Smooth muscle cell (in vitro differentiated cells): ENCODE results near the gene TUBGCP6. TPM values are rescaled to one million over a fixed set of nuclear protein-coding genes. Genes with fewer than 3 reads are reported as not detected.
A peak's percentile ranks its signal among the peaks of the same experiment; 100 is the strongest.

Experiments
- DNase-seq: peaks from one replicate; lab custom pipeline; 2025; ENCODE audit not compliant: unreplicated experiment; lab: John Stamatoyannopoulos, UW
- H2AFZ ChIP-seq: fragments of 200-600 bp; sonication (generic); 2 replicates; pipeline ENCODE4 v1.6.0; 2016; ENCODE audit warnings: antibody characterized with exemption, low read depth, mild to moderate bottlenecking
- H3F3A ChIP-seq: fragments of 200-600 bp; sonication (generic); 2 replicates; pipeline ENCODE4 v1.6.0; 2017; ENCODE audit warnings: antibody characterized with exemption, low read depth
- H3K27ac ChIP-seq: fragments of 200-600 bp; sonication (generic); 2 replicates; pipeline ENCODE4 v1.5.1; 2016; ENCODE audit warnings: low read depth, mild to moderate bottlenecking
- H3K27me3 ChIP-seq: fragments of 200-600 bp; sonication (generic); 2 replicates; pipeline ENCODE4 v1.6.1; 2016; ENCODE audit warnings: low read depth, mild to moderate bottlenecking
- H3K36me3 ChIP-seq: fragments of 200-600 bp; sonication (generic); 2 replicates; pipeline ENCODE4 v1.5.1; 2016; ENCODE audit warnings: low read depth
- H3K4me1 ChIP-seq: fragments of 200-600 bp; sonication (generic); 2 replicates; pipeline ENCODE4 v1.5.1; 2016; ENCODE audit warnings: low read depth
- H3K4me2 ChIP-seq: fragments of 200-600 bp; sonication (generic); 2 replicates; pipeline ENCODE4 v1.6.0; 2016; ENCODE audit warnings: mild to moderate bottlenecking
- H3K4me3 ChIP-seq: fragments of 200-600 bp; sonication (generic); 2 replicates; pipeline ENCODE4 v1.5.1; 2016; ENCODE audit warnings: mild to moderate bottlenecking
- H3K79me2 ChIP-seq: fragments of 200-600 bp; sonication (generic); 2 replicates; pipeline ENCODE4 v1.6.0; 2016; ENCODE audit warnings: low read depth, mild to moderate bottlenecking
- H3K9ac ChIP-seq: fragments of 200-600 bp; sonication (generic); 2 replicates; pipeline ENCODE4 v1.6.0; 2016; ENCODE audit warnings: low read depth
- H3K9me3 ChIP-seq: fragments of 200-600 bp; sonication (generic); replicated peaks from 2 replicates; pipeline ENCODE4 v1.5.1; 2016; ENCODE audit warnings: low read depth
- H4K20me1 ChIP-seq: fragments of 200-600 bp; sonication (generic); 2 replicates; pipeline ENCODE4 v1.6.0; 2016; ENCODE audit warnings: low read depth
- CTCF ChIP-seq: fragments of 200-600 bp; sonication (generic); IDR thresholded peaks from 2 replicates; pipeline ENCODE4 v1.5.1; 2017; ENCODE audit warnings: borderline replicate concordance, mild to moderate bottlenecking, antibody characterized with exemption; ENCODE audit not compliant: insufficient read depth, poor library complexity, severe bottlenecking
- WGBS: methylation state at CpG from one replicate; pipeline ENCODE4 v1.1.7; 2016; ENCODE audit warnings: low lambda C conversion rate; 5-methylcytosine and 5-hydroxymethylcytosine counted together
- polyA plus RNA-seq: library from polyadenylated mRNA; unstranded; fragments of >200 nt; fragmentation: Nextera tagmentation; extraction: Ambion mirVana; gene quantifications from 2 replicates; pipeline ENCODE4 v1.2.1, GENCODE V29; 2016
- total RNA-seq: library from RNA; depleted of rRNA; stranded (reverse); fragments of >200 nt; gene quantifications from 2 replicates; pipeline ENCODE4 v1.2.3, GENCODE V29; 2014

The TUBGCP6 gene
- total and polyA plus RNA-seq, 2 experiments from 2014 or later, result 10.0 to 22.7 TPM

- peaks cover 95% of the 10 kb centered on the region for H4K20me1 ChIP-seq
- H3K79me2 ChIP-seq, result peaks cover 39% of the 10 kb centered on the region
- H3F3A ChIP-seq, result no peaks in the 10 kb centered on the region
- H3K27ac ChIP-seq, result no peak overlapping the region
- over 99% methylated on average over 9 of the region's 9 CpGs for WGBS
- no peaks in the 10 kb centered on the region for H3K36me3 ChIP-seq
- no peak for TF ChIP-seq CTCF
- no peaks in the 10 kb centered on the region for H3K9me3 ChIP-seq
- H3K27me3 ChIP-seq, result no peaks in the 10 kb centered on the region
- H2AFZ ChIP-seq, result no peak overlapping the region
- DNase-seq, result no peak
- no peak overlapping the region for H3K9ac ChIP-seq
- no peak overlapping the region for H3K4me2 ChIP-seq
- H3K4me1 ChIP-seq, result no peaks in the 10 kb centered on the region
- no peak overlapping the region for H3K4me3 ChIP-seq
Measured at GRCh38 chr22:50213263-50213662, 31.6 kb downstream of the TUBGCP6 start.

GRCh38 chr22:50211147-50211546 is 33.7 kb downstream of the TUBGCP6 start:
- Histone ChIP-seq H3K79me2 (peaks cover 39% of the 10 kb centered on the region), H3K9ac (no peak overlapping the region), H3K27ac (no peak overlapping the region), H3F3A (no peaks in the 10 kb centered on the region), H4K20me1 (peaks cover 99% of the 10 kb centered on the region), H3K9me3 (no peaks in the 10 kb centered on the region), H3K4me3 (no peak overlapping the region), H3K4me1 (no peaks in the 10 kb centered on the region), H3K4me2 (no peak overlapping the region), H2AFZ (no peak overlapping the region), H3K36me3 (no peaks in the 10 kb centered on the region), H3K27me3 (no peaks in the 10 kb centered on the region)
- 98% methylated on average over 14 of the region's 14 CpGs for WGBS
- TF ChIP-seq CTCF, result no peak
- no peak for DNase-seq

GRCh38 chr22:50210378-50211139 is 34.3 kb downstream of the TUBGCP6 start:
- Histone ChIP-seq H4K20me1 (peaks cover 99% of the 10 kb centered on the region), H3K9ac (no peak overlapping the region), H3K36me3 (no peaks in the 10 kb centered on the region), H2AFZ (no peak overlapping the region), H3K4me3 (no peak overlapping the region), H3F3A (no peaks in the 10 kb centered on the region), H3K4me2 (no peak overlapping the region), H3K9me3 (no peaks in the 10 kb centered on the region), H3K27me3 (no peaks in the 10 kb centered on the region), H3K27ac (no peak overlapping the region), H3K4me1 (no peaks in the 10 kb centered on the region), H3K79me2 (peaks cover 39% of the 10 kb centered on the region)
- no peak for TF ChIP-seq CTCF
- no peak for DNase-seq
- WGBS, result 96% methylated on average over 30 of the region's 32 CpGs

GRCh38 chr22:50209893-50210292 is 34.9 kb downstream of the TUBGCP6 start:
- Histone ChIP-seq H3K4me3 (no peak overlapping the region), H2AFZ (no peak overlapping the region), H3K9ac (no peak overlapping the region), H3K27me3 (no peaks in the 10 kb centered on the region), H4K20me1 (peaks cover 100% of the 10 kb centered on the region), H3K36me3 (no peaks in the 10 kb centered on the region), H3K4me1 (no peaks in the 10 kb centered on the region), H3K27ac (no peak overlapping the region), H3K79me2 (peaks cover 39% of the 10 kb centered on the region), H3K9me3 (no peaks in the 10 kb centered on the region), H3F3A (peaks cover 1% of the 10 kb centered on the region), H3K4me2 (no peak overlapping the region)
- TF ChIP-seq CTCF, result peak; percentile 74
- 78% methylated on average over 20 of the region's 20 CpGs for WGBS
- DNase-seq, result no peak
